Measurements from ENCODE around the gene HAP1. TPM values are rescaled to one million over a fixed set of nuclear protein-coding genes. Genes with fewer than 3 reads are reported as not detected.

The HAP1 gene
- total and polyA plus RNA-seq, 3 donors from 2014 or later, result 1.9 to 5.3 (median 2.9) TPM

- whole genome bisulfite sequencing, 2 donors, result 90 to 91% methylated on average over 3 of the region's 3 CpGs
- H3K27ac ChIP-seq, result no peak overlapping the region
Observed at GRCh38 chr17:41681776-41682175, 52.7 kb downstream of the HAP1 start.

GRCh38 chr17:41680426-41681040 lies 53.9 kb downstream of the HAP1 start:
- intact Hi-C loops (cut with DNase I; ENCODE audit: low total_unique reads), result no loop called here
- Histone ChIP-seq H3K9me3 (no peaks in the 10 kb centered on the region), H3K4me1 (no peaks in the 10 kb centered on the region), H3K36me3 (ENCODE audit: low read depth, missing control alignments) (no peaks in the 10 kb centered on the region), H3K27ac (no peak overlapping the region), H3K4me3 (no peak overlapping the region), H3K27me3 (no peaks in the 10 kb centered on the region)
- TF ChIP-seq POLR2A (IDR thresholded peaks at IDR 0.05), result no peak
- DNase-seq, result no peak
- 77 to 84% methylated on average over 10 of the region's 10 CpGs for WGBS, 2 donors

More at GRCh38 chr17:41681776-41682175, 52.7 kb downstream of the HAP1 start:
- Histone ChIP-seq H3K4me1 (no peaks in the 10 kb centered on the region), H3K4me3 (no peak overlapping the region), H3K36me3 (ENCODE audit: low read depth, missing control alignments) (no peaks in the 10 kb centered on the region), H3K27me3 (no peaks in the 10 kb centered on the region), H3K9me3 (no peaks in the 10 kb centered on the region)
- intact Hi-C loops (cut with DNase I; ENCODE audit: low total_unique reads), result no loop called here
- no peak for TF ChIP-seq CTCF (IDR thresholded peaks at IDR 0.05)
- no peak for TF ChIP-seq POLR2A (IDR thresholded peaks at IDR 0.05)
- DNase-seq, result no peak

GRCh38 chr17:41679740-41680425 lies 54.6 kb downstream of the HAP1 start:
- 52 to 59% methylated on average over 5 of the region's 5 CpGs for WGBS, 2 donors
- no peak for DNase-seq
- Histone ChIP-seq H3K4me3 (no peak overlapping the region), H3K9me3 (no peaks in the 10 kb centered on the region), H3K4me1 (no peaks in the 10 kb centered on the region), H3K27ac (no peak overlapping the region), H3K36me3 (ENCODE audit: low read depth, missing control alignments) (no peaks in the 10 kb centered on the region), H3K27me3 (no peaks in the 10 kb centered on the region)
- TF ChIP-seq CTCF (IDR thresholded peaks at IDR 0.05), result no peak
- TF ChIP-seq POLR2A (IDR thresholded peaks at IDR 0.05), result no peak
- intact Hi-C loops (cut with DNase I; ENCODE audit: low total_unique reads), result no loop called here

- H3K4me3 ChIP-seq, result no peak overlapping the region
- intact Hi-C loops (cut with DNase I; ENCODE audit: low total_unique reads), result no loop called here
- no peaks in the 10 kb centered on the region for H3K4me1 ChIP-seq
- 52 to 62% methylated on average over 6 of the region's 6 CpGs for WGBS, 2 donors
- no peak for DNase-seq
- H3K36me3 ChIP-seq (ENCODE audit: low read depth, missing control alignments), result no peaks in the 10 kb centered on the region
- TF ChIP-seq POLR2A (IDR thresholded peaks at IDR 0.05) (no peak), CTCF (IDR thresholded peaks at IDR 0.05) (no peak)
- peak overlapping the region in 1 of 2 donors; percentile 59 for H3K27ac ChIP-seq
- no peaks in the 10 kb centered on the region for H3K9me3 ChIP-seq
- H3K27me3 ChIP-seq, result no peaks in the 10 kb centered on the region
Observed at GRCh38 chr17:41678907-41679739, 55.3 kb downstream of the HAP1 start.

GRCh38 chr17:41678411-41678906 lies 56.0 kb downstream of the HAP1 start:
- intact Hi-C loops (cut with DNase I; ENCODE audit: low total_unique reads), result no loop called here
- Histone ChIP-seq H3K27ac (peak overlapping the region in 1 of 2 donors; percentile 59), H3K4me3 (no peak overlapping the region)

More at GRCh38 chr17:41678411-41678906, 56.0 kb downstream of the HAP1 start:
- no peaks in the 10 kb centered on the region for H3K36me3 ChIP-seq (ENCODE audit: low read depth, missing control alignments)
- no peaks in the 10 kb centered on the region for H3K9me3 ChIP-seq
- TF ChIP-seq POLR2A (IDR thresholded peaks at IDR 0.05), result no peak
- no peak for TF ChIP-seq CTCF (IDR thresholded peaks at IDR 0.05)
- H3K27me3 ChIP-seq, result no peaks in the 10 kb centered on the region
- H3K4me1 ChIP-seq, result no peaks in the 10 kb centered on the region
- WGBS, 2 donors, result 86% methylated on average over 2 of the region's 2 CpGs
- DNase-seq, result no peak
